ENCODE measurements around the gene RALB.

RALB gene

GRCh38 chr2:120219766-120220165, 32.9 kb upstream of the RALB start:
- H4K91ac ChIP-seq (ENCODE audit: low read length) = no peak overlapping the region
- no peak for DNase-seq
- no peak overlapping the region for H3K18ac ChIP-seq (ENCODE audit: low read depth in 1 of 2, low read length in 2 of 2)
- WGBS = 98% methylated on average over 3 of the region's 5 CpGs
- no peak overlapping the region for H3K4me2 ChIP-seq (ENCODE audit: low read length, poor library complexity, severe bottlenecking)
- no peak overlapping the region for H3K27ac ChIP-seq (ENCODE audit: low read length, poor library complexity, severe bottlenecking)
- H3K14ac ChIP-seq (ENCODE audit: low read length in 2 of 2) = no peak overlapping the region
- H2AFZ ChIP-seq (ENCODE audit: low read depth, low read length) = no peak overlapping the region
- H3K9ac ChIP-seq (ENCODE audit: low read length) = no peak overlapping the region
- peaks cover 13% of the 10 kb centered on the region for H3K4me1 ChIP-seq (ENCODE audit: control insufficient read depth, insufficient read depth, low read depth, low read length)
- no peaks in the 10 kb centered on the region for H3K27me3 ChIP-seq (ENCODE audit: control insufficient read depth in 1 of 2, insufficient read depth in 1 of 2, low read length in 2 of 2)
- H3K79me1 ChIP-seq (replicated peaks; ENCODE audit: low read length, poor library complexity, severe bottlenecking) = peaks cover 33% of the 10 kb centered on the region
- no peak overlapping the region for H3K4me3 ChIP-seq (ENCODE audit: insufficient read depth in 1 of 2, low read depth in 1 of 2, low read length in 2 of 2)
- no peaks in the 10 kb centered on the region for H3K9me3 ChIP-seq (ENCODE audit: control insufficient read depth, low read length)
- peak overlapping the region in 1 of 2 experiments; percentile 29 for H3K23ac ChIP-seq (ENCODE audit: low read length in 2 of 2)
- H2BK120ac ChIP-seq (ENCODE audit: low read depth, low read length) = no peak overlapping the region
- H2BK15ac ChIP-seq (ENCODE audit: low read depth, poor library complexity, severe bottlenecking) = no peak overlapping the region
- H2BK12ac ChIP-seq (ENCODE audit: low read length in 2 of 2) = no peak overlapping the region
- H3K4ac ChIP-seq (ENCODE audit: low read depth in 1 of 2, low read length in 2 of 2) = no peak overlapping the region
- no peak overlapping the region for H2AK5ac ChIP-seq (ENCODE audit: low read length, severe bottlenecking)
- H2BK5ac ChIP-seq (ENCODE audit: low read depth, low read length, poor library complexity, severe bottlenecking) = no peak overlapping the region
- no peak overlapping the region for H4K8ac ChIP-seq (ENCODE audit: low read length)
- peaks cover 22 to 39% of the 10 kb centered on the region in 2 experiments for H3K36me3 ChIP-seq (ENCODE audit: control insufficient read depth in 1 of 2, insufficient read depth in 2 of 2, low read depth in 1 of 2, low read length in 2 of 2)

GRCh38 chr2:120220756-120221155, 31.9 kb upstream of the RALB start:
- H3K79me1 ChIP-seq (replicated peaks; ENCODE audit: low read length, poor library complexity, severe bottlenecking) = peaks cover 33% of the 10 kb centered on the region
- no peak overlapping the region for H3K18ac ChIP-seq (ENCODE audit: low read depth in 1 of 2, low read length in 2 of 2)
- no peak overlapping the region for H2BK12ac ChIP-seq (ENCODE audit: low read length in 2 of 2)
- H2BK5ac ChIP-seq (ENCODE audit: low read depth, low read length, poor library complexity, severe bottlenecking) = no peak overlapping the region
- no peaks in the 10 kb centered on the region for H3K9me3 ChIP-seq (ENCODE audit: control insufficient read depth, low read length)
- WGBS = 98% methylated on average over 2 of the region's 2 CpGs
- H3K27me3 ChIP-seq (ENCODE audit: control insufficient read depth in 1 of 2, insufficient read depth in 1 of 2, low read length in 2 of 2) = peaks cover 0 to 6% of the 10 kb centered on the region in 2 experiments
- no peak overlapping the region for H3K27ac ChIP-seq (ENCODE audit: low read length, poor library complexity, severe bottlenecking)
- H3K14ac ChIP-seq (ENCODE audit: low read length in 2 of 2) = no peak overlapping the region
- no peak overlapping the region for H4K91ac ChIP-seq (ENCODE audit: low read length)
- H2AK5ac ChIP-seq (ENCODE audit: low read length, severe bottlenecking) = no peak overlapping the region
- peak overlapping the region in 1 of 2 experiments; percentile 78 for H3K4me3 ChIP-seq (ENCODE audit: insufficient read depth in 1 of 2, low read depth in 1 of 2, low read length in 2 of 2)
- H3K4me1 ChIP-seq (ENCODE audit: control insufficient read depth, insufficient read depth, low read depth, low read length) = peaks cover 13% of the 10 kb centered on the region
- no peak overlapping the region for H2BK15ac ChIP-seq (ENCODE audit: low read depth, poor library complexity, severe bottlenecking)
- H3K4ac ChIP-seq (ENCODE audit: low read depth in 1 of 2, low read length in 2 of 2) = no peak overlapping the region
- peaks cover 22 to 39% of the 10 kb centered on the region in 2 experiments for H3K36me3 ChIP-seq (ENCODE audit: control insufficient read depth in 1 of 2, insufficient read depth in 2 of 2, low read depth in 1 of 2, low read length in 2 of 2)
- H3K9ac ChIP-seq (ENCODE audit: low read length) = no peak overlapping the region
- H2AFZ ChIP-seq (ENCODE audit: low read depth, low read length) = no peak overlapping the region
- no peak overlapping the region for H4K8ac ChIP-seq (ENCODE audit: low read length)
- DNase-seq = no peak
- no peak overlapping the region for H2BK120ac ChIP-seq (ENCODE audit: low read depth, low read length)
- no peak overlapping the region for H3K23ac ChIP-seq (ENCODE audit: low read length in 2 of 2)
- H3K4me2 ChIP-seq (ENCODE audit: low read length, poor library complexity, severe bottlenecking) = no peak overlapping the region

GRCh38 chr2:120221616-120222015, 31.0 kb upstream of the RALB start:
- H4K91ac ChIP-seq (ENCODE audit: low read length) = no peak overlapping the region
- H2BK120ac ChIP-seq (ENCODE audit: low read depth, low read length) = no peak overlapping the region
- 99% methylated on average over 8 of the region's 8 CpGs for WGBS
- no peak overlapping the region for H2BK5ac ChIP-seq (ENCODE audit: low read depth, low read length, poor library complexity, severe bottlenecking)
- no peak overlapping the region for H2BK12ac ChIP-seq (ENCODE audit: low read length in 2 of 2)
- H3K4me3 ChIP-seq (ENCODE audit: insufficient read depth in 1 of 2, low read depth in 1 of 2, low read length in 2 of 2) = peak overlapping the region in 1 of 2 experiments; percentile 78
- no peaks in the 10 kb centered on the region for H3K9me3 ChIP-seq (ENCODE audit: control insufficient read depth, low read length)
- H3K79me1 ChIP-seq (replicated peaks; ENCODE audit: low read length, poor library complexity, severe bottlenecking) = peaks cover 29% of the 10 kb centered on the region
- H3K9ac ChIP-seq (ENCODE audit: low read length) = no peak overlapping the region
- H3K27ac ChIP-seq (ENCODE audit: low read length, poor library complexity, severe bottlenecking) = no peak overlapping the region
- no peak overlapping the region for H3K4ac ChIP-seq (ENCODE audit: low read depth in 1 of 2, low read length in 2 of 2)
- H2AFZ ChIP-seq (ENCODE audit: low read depth, low read length) = no peak overlapping the region
- no peak overlapping the region for H2BK15ac ChIP-seq (ENCODE audit: low read depth, poor library complexity, severe bottlenecking)
- H3K4me2 ChIP-seq (ENCODE audit: low read length, poor library complexity, severe bottlenecking) = no peak overlapping the region
- peaks cover under 1 to 9% of the 10 kb centered on the region in 2 experiments for H3K27me3 ChIP-seq (ENCODE audit: control insufficient read depth in 1 of 2, insufficient read depth in 1 of 2, low read length in 2 of 2)
- peaks cover 22 to 39% of the 10 kb centered on the region in 2 experiments for H3K36me3 ChIP-seq (ENCODE audit: control insufficient read depth in 1 of 2, insufficient read depth in 2 of 2, low read depth in 1 of 2, low read length in 2 of 2)
- no peak overlapping the region for H3K18ac ChIP-seq (ENCODE audit: low read depth in 1 of 2, low read length in 2 of 2)
- H4K8ac ChIP-seq (ENCODE audit: low read length) = no peak overlapping the region
- H3K14ac ChIP-seq (ENCODE audit: low read length in 2 of 2) = peak overlapping the region in 1 of 2 experiments; percentile 44
- peaks cover 13% of the 10 kb centered on the region for H3K4me1 ChIP-seq (ENCODE audit: control insufficient read depth, insufficient read depth, low read depth, low read length)
- DNase-seq = no peak
- H3K23ac ChIP-seq (ENCODE audit: low read length in 2 of 2) = no peak overlapping the region
- H2AK5ac ChIP-seq (ENCODE audit: low read length, severe bottlenecking) = no peak overlapping the region

- Histone ChIP-seq H3K4ac (ENCODE audit: low read depth in 1 of 2, low read length in 2 of 2) (peak overlapping the region; percentile 68 to 90), H2BK5ac (ENCODE audit: low read depth, low read length, poor library complexity, severe bottlenecking) (no peak overlapping the region), H3K9ac (ENCODE audit: low read length) (peak overlapping the region; percentile 85), H3K4me3 (ENCODE audit: insufficient read depth in 1 of 2, low read depth in 1 of 2, low read length in 2 of 2) (peak overlapping the region; percentile 71 to 78), H2BK12ac (ENCODE audit: low read length in 2 of 2) (peak overlapping the region in 1 of 2 experiments; percentile 67), H2BK15ac (ENCODE audit: low read depth, poor library complexity, severe bottlenecking) (peak overlapping the region; percentile 53), H3K36me3 (ENCODE audit: control insufficient read depth in 1 of 2, insufficient read depth in 2 of 2, low read depth in 1 of 2, low read length in 2 of 2) (peaks cover 22 to 39% of the 10 kb centered on the region in 2 experiments), H3K18ac (ENCODE audit: low read depth in 1 of 2, low read length in 2 of 2) (peak overlapping the region; percentile 92 to 96), H3K79me1 (replicated peaks; ENCODE audit: low read length, poor library complexity, severe bottlenecking) (peaks cover 29% of the 10 kb centered on the region), H4K91ac (ENCODE audit: low read length) (peak overlapping the region; percentile 99), H2BK120ac (ENCODE audit: low read depth, low read length) (peak overlapping the region; percentile 95), H3K14ac (ENCODE audit: low read length in 2 of 2) (peak overlapping the region in 1 of 2 experiments; percentile 29), H3K27ac (ENCODE audit: low read length, poor library complexity, severe bottlenecking) (no peak overlapping the region), H3K27me3 (ENCODE audit: control insufficient read depth in 1 of 2, insufficient read depth in 1 of 2, low read length in 2 of 2) (peaks cover 3 to 9% of the 10 kb centered on the region in 2 experiments), H3K9me3 (ENCODE audit: control insufficient read depth, low read length) (no peaks in the 10 kb centered on the region), H3K4me1 (ENCODE audit: control insufficient read depth, insufficient read depth, low read depth, low read length) (peaks cover 13% of the 10 kb centered on the region), H4K8ac (ENCODE audit: low read length) (peak overlapping the region; percentile 99), H2AFZ (ENCODE audit: low read depth, low read length) (peak overlapping the region; percentile 60), H2AK5ac (ENCODE audit: low read length, severe bottlenecking) (peak overlapping the region; percentile 59), H3K4me2 (ENCODE audit: low read length, poor library complexity, severe bottlenecking) (peak overlapping the region; percentile 82), H3K23ac (ENCODE audit: low read length in 2 of 2) (no peak overlapping the region)
- WGBS = 90% methylated on average over 49 of the region's 49 CpGs
- DNase-seq = no peak
These were observed 30.2 kb upstream of the RALB start for GRCh38 chr2:120222186-120223033.

Measured in mesenchymal stem cell (in vitro differentiated cells and primary cell).